HG03159 (cell line): ENCODE results near the gene LRRTM2.
"Not testable (repeated sequence)": the region's sequence is repeated elsewhere in the genome, so short reads cannot be mapped to it uniquely, and the experiment has no call there.

Source experiments
- ATAC-seq: cut with Tn5 transposase; IDR thresholded peaks from one replicate; pipeline ENCODE4 v1.9.1; 2021; ENCODE audit warnings: mild to moderate bottlenecking, moderate library complexity; ENCODE audit not compliant: unreplicated experiment

The LRRTM2 gene, protein sequence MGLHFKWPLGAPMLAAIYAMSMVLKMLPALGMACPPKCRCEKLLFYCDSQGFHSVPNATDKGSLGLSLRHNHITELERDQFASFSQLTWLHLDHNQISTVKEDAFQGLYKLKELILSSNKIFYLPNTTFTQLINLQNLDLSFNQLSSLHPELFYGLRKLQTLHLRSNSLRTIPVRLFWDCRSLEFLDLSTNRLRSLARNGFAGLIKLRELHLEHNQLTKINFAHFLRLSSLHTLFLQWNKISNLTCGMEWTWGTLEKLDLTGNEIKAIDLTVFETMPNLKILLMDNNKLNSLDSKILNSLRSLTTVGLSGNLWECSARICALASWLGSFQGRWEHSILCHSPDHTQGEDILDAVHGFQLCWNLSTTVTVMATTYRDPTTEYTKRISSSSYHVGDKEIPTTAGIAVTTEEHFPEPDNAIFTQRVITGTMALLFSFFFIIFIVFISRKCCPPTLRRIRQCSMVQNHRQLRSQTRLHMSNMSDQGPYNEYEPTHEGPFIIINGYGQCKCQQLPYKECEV

DNA sequence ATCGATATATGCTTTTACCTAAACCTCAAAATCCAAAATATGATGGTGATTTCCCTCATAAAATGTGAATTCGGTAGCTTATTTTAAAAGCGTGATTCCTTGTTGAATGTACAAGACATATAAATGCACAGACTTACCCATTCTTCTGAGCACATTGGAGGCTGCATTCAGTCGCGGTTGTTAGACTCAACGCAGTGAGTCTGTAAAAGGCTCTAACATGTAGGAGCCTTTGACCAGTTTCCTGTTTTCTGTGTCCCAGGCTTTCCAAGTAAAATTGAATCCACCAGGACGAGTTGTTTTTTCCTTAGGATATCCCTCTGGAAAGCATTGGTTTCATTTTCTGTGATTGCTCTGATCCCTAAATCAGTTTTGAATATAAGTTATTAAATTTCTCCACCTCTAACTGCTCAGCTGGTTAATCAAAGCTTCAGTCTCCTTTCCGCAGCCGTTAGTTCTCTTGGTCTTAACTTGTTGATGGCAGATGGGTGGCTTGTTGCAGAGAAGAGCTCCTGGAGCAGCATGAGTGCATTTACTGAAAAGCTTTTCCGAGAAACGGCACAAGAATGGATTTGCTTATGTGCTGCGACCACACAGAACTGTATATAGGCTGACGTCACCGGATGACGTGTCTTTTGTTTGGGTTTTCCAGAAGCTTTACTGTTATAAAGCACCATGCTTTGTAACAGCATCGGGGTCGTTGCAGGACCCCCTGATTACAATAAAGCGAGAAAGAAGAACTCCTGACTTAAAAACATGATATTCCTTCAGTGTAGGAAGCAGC is at the start of gene LRRTM2:
Gene LRRTM2 (minus strand): TSS at position 565 of the 781 bp plus-strand sequence. CDS start 424 bp downstream, at position 141.
- no peak for ATAC-seq

DNA sequence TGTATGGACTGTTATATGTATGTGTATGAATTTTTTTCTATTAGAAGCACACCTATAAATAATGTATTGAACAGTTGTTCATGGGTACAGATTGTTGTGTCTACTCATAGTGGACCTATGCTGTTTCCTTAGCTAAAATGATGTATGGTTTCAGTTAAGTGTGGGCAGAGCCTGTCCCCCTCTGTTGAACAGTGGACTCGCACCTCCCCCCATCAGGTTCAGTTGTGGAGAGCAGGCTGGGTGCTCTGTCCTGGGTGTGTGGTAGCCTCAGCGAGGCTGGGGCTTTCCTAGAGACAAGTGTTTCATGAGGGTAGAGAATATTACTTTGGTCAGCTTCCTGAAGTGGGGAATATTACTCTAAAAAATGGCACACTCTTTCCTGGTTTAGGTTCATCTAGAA is 47.4 kb upstream of the LRRTM2 start:
- no peak for ATAC-seq

DNA sequence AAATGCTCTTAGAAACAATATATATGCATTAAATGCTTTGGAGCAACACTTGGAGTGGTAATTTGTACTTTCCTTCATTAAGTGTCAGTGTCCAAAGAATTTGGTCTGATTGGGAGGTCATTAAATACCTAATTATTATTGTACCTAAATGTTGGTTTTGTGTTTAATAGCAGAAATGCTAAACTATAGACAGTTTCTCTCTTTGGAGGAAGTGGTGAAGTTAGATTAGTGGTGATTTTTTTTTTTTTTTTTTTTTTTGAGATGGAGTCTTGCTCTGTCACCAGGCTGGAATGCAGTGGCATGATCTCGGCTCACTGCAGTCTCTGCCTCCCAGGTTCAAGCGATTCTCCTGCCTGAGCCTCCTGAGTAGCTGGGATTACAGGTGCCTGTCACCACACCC is 46.2 kb upstream of the LRRTM2 start:
- ATAC-seq: not testable (repeated sequence)

DNA sequence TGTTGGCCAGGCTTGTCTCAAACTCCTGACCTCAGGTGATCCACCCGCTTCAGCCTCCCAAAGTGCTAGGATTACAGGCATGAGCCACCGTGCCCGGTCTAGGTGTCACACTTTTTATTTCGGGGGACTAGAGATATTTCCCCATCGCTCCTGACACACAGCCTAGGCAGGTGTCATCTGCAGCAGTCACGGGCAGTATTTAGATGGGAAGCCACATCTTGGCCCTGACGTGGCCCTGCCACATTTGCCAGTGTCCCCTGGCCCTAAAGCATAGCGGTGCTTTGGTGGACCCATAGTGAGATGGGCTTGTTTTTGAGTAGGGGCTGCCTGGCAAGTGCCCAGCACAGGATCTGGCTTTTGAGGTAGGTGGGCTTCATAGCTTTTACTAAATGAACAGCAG is 45.0 kb upstream of the LRRTM2 start:
- no peak for ATAC-seq

DNA sequence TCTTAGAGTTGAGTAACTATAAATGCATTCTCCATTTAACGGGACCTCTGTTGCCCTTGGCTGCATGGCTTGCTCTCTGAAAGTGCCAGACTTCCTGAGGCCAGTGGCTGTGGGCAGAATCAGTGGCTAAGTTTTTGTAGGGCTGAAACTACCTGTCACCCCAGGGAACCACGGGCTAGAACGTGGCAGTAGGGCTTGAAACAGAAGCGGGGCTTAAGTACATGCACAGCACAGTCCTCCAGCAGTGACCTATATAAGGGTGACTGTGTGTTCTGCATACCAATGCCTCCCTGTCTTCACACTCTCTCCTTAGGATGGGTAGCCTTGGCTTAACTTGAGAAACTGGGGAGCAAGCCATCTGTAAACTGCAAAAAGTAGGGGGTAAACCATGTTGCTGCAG is 43.6 kb upstream of the LRRTM2 start:
- ATAC-seq: no peak

DNA sequence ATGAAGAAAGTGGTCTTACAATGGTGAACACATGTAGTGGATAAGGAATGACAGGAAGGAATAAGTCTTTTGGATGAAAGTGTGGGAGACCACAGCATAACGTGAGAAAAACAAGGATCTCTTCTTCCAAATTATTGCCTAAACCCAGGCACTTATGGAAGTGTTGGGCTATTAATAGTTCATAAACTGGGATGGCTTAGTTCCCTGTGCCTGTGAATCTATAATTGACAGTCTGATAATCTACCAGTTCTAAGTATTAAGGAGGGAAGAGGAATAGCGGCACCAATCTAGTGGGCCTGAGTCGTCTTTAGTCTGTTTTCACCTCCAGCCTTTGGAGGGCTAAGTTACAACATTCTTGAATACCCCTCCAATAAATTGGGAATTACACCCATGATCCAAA is 39.2 kb upstream of the LRRTM2 start:
- ATAC-seq: no peak

GRCh38 chr5:138913773-138914172 is 38.6 kb upstream of the LRRTM2 start:
- ATAC-seq: no peak

GRCh38 chr5:138912093-138912492 is 37.0 kb upstream of the LRRTM2 start:
- no peak for ATAC-seq

DNA sequence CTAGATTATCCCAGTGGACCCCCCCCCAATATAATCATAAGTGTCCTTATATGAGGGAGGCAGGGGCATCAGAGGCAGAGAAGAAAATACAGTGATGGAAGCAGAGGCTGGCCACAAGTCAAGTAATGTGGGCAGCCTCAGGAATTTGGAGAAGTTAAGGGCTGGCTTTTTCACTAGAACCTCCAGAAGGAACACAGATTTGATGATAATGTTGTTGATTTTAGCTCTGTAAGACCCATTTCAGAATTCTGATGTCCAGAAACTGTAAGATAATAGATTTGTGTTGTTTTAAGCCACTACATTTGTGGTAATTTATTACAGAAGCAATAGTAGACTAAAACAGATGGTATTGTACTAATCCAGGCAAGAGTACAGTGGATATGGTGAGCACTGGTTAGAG is 36.3 kb upstream of the LRRTM2 start:
- no peak for ATAC-seq

DNA sequence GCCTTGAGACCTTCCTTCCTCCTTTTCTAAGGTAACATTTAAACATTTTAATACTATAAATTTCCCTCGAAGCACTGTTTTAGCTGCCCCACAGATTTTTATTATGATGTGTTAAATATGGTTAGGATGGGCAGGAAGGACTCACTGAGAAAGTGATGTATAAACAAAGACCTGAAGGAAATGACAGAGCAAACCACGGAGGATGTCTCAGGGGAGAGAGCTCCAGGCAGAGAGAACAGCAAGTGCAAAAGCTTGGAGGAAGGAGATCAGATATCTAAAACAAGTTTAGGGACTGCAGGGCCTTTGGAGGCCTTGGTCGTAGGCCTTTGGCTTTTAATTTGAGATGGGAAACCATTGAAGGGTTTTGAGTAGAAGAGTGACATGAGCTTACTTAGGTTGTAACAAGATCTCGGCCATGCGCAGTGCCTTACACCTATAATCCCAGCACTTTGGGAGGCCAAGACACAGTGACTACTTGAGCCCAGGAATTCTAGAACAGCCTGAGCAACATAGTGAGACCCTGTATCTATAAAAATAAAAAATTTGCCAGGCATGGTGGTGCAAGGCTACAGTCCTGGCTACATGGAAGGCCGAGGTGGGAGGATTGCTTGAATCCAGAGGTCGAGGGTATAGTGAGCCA is 35.5 kb upstream of the LRRTM2 start:
- ATAC-seq: no peak

- no peak for ATAC-seq
Measured at GRCh38 chr5:138909734-138910133, 34.6 kb upstream of the LRRTM2 start.

DNA sequence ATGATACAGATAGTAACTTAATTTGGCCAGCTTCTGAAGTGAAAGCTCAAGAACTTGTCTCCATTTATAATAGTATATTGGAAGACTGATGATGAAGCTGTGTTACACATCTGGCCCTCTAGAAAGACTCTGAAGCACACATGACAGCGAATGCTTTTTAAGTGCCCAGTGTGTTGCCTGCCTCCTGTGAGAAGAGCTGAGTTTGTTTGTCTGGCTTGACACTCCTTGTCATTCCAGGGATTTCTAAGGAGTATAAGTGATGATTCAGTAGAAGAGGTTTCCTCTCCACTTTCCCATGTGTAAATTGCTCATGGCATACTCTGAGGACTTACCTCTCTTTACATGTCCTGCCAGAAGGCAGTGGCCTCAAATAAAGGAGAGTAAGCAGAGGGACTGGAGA is 30.4 kb upstream of the LRRTM2 start:
- no peak for ATAC-seq

DNA sequence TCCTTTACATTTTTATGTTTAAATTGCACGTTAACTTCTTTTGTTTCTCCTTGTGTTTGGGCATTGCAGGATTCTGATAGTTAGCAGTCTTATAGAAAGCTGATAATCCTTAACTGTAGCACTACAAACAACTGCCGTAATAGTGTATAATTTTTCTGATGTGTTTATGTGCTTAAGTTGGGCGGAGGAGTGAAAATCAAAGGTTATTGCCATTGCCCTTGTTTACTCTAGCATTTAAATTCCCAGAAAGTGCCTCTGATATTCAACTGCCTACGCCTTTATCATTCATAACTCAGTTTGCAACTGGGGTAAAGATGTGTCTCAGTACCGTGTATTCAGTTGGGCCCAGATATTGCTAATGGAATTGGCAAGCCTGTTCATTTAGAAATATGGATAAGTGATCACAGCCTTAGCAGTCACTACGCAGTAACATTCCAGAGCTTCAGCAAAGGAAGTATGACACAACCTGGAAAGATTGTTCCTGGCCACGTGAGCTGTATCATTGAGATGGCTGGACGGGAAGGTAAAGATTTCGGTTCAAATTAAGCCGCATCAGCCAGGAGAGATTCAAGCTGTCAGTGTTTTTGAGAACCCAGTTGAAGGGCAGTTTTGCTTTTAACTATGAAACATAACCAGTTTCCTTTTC is 28.1 kb upstream of the LRRTM2 start:
- no peak for ATAC-seq

DNA sequence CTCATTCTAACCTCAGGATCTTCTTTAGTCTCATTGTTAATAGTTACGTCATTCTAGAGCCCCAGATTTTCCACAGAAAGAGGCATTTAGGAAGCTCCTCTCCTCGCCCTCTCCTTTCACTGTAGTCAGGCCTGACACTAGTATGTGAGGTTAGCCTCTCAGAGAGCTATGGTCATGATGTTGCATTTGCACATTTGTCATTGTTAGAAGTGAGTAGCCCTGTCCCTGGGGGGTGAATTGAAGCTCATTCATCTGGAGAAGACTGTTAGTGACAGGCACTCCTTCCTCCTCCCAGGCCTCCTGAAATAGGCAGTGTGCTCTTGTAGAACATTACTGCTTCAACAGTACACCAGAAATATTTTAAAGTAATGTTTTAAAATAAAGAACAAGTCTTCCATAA is 26.6 kb upstream of the LRRTM2 start:
- ATAC-seq: no peak

- ATAC-seq: no peak
Measured at GRCh38 chr5:138900281-138900965, 25.3 kb upstream of the LRRTM2 start.

- ATAC-seq: no peak
Measured at GRCh38 chr5:138898742-138899141, 23.6 kb upstream of the LRRTM2 start.

DNA sequence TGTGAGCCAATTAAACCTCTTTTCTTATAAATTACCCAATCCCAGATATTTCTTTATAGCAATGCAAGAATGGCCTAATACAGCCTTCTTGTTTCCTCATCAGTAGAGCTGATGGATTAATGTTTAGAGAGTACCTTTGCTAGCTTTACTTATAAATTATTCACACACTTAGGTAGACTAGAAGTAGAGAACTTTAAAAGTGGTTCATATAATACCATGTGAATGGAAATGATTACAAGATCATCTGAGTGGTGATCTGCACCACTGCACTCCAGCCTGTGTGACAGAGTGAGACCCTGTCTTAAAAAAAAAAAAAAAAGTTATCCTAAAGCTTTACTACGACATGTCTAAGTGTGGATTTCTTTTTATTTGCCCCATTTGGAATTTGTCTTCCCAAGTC is 23.2 kb upstream of the LRRTM2 start:
- no peak for ATAC-seq

DNA sequence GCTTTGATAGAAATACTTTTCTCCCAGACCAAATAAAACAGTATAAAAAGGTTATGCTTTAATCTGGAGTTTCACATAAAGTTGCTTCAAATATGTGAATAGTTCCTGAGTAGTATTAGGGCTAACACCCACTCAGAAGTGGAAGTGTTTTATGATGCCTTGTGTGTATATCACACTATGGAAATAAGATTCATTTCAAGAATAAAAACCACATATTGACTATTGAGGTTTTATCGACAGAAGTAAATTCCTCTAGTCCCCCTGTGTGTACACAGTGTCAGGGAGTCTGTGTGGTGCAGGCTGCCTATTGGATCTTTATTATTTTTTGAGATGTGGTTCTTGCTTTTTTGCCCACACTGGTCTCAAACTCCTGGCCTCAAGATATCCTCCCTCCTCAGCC is 20.8 kb upstream of the LRRTM2 start:
- no peak for ATAC-seq

DNA sequence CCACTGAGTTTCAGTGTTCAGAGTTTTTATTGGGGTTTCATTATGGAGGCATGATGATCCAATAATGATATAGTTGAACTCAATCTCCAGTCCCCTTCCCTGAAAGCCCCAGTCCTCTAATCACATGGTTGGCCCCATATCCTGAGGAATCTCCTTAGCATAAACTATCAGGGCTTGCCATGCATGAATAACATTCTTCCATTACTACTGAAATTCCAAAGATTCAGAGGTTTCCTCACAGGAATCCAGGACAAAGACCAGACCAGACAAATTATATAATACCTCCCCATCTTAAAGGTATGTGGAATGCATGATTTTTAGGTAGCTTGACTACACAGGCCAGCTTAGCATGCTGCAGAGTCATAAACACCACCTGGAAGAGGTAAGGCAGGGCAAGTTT is 15.5 kb upstream of the LRRTM2 start:
- no peak for ATAC-seq

- ATAC-seq: no peak
Measured at GRCh38 chr5:138889994-138890393, 14.9 kb upstream of the LRRTM2 start.
